ENCODE measurements around the gene SNX15.

The SNX15 gene

DNA sequence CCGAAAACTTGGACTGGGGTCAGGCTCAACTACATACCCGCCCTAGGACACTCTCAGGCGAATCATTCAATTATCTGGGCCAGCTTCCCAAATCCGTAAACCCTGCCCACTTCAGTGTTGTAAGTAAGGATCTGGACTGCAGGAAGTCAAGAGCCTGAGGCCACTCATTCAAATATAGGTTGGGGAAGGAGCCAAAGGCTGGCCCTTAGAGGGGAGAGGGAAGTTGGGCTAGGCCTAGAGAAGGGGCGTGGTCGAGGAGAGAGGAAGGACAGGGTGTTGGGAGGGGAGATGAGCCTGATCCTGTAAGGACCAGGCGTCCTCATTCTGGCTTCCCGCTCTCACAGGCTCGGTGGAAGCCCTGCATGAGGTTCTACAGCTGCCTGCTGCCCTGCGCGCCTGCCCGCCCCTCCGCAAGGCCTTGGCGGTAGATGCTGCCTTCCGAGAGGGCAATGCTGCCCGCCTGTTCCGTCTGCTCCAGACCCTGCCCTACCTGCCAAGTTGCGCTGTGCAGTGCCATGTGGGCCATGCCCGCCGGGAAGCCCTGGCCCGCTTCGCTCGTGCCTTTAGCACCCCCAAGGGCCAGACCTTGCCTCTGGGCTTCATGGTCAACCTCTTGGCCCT is 16.8 kb downstream of the SNX15 start:
- no peak overlapping the region for H3K27ac ChIP-seq (ENCODE audit: low read length)
- H3K4me1 ChIP-seq (ENCODE audit: insufficient read depth, low read length) = no peaks in the 10 kb centered on the region
- H3K9me3 ChIP-seq (ENCODE audit: insufficient read depth, low read depth, low read length) = no peaks in the 10 kb centered on the region
- no peak overlapping the region for H3K4me3 ChIP-seq (ENCODE audit: low read length)
- H3K9ac ChIP-seq (ENCODE audit: low read depth, low read length) = no peak overlapping the region
- peaks cover 4% of the 10 kb centered on the region; the same call in 1 of the 2 replicates for H3K27me3 ChIP-seq (ENCODE audit: insufficient read depth, low read length)
- peaks cover 22% of the 10 kb centered on the region for H3K36me3 ChIP-seq (ENCODE audit: insufficient read depth, low read depth, low read length)

DNA sequence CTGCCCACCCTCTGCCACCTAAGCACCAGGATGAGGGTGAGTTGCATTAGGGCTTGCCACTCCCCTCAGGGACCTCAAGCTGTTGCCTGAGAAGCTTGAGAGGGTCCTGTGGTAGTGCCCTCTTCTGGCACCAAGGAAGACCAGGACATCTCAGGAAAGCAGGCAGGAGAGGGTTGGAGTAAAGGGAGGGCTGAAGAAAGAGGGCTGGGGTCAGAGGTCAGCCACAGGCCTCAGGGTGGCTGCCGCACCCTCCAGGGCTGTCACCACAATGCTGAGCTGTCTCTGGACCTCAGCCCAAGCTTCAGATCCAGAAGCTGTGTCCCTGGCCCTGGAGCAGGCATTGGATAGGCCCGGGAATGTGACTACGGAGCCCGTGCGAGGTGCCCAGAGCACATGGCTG is 17.8 kb downstream of the SNX15 start:
- Histone ChIP-seq H3K4me3 (ENCODE audit: low read length) (no peak overlapping the region), H3K9me3 (ENCODE audit: insufficient read depth, low read depth, low read length) (no peaks in the 10 kb centered on the region), H3K27me3 (ENCODE audit: insufficient read depth, low read length) (peaks cover 4% of the 10 kb centered on the region; the same call in 1 of the 2 replicates), H3K9ac (ENCODE audit: low read depth, low read length) (no peak overlapping the region), H3K4me1 (ENCODE audit: insufficient read depth, low read length) (no peaks in the 10 kb centered on the region), H3K27ac (ENCODE audit: low read length) (no peak overlapping the region), H3K36me3 (ENCODE audit: insufficient read depth, low read depth, low read length) (peaks cover 22% of the 10 kb centered on the region)

DNA sequence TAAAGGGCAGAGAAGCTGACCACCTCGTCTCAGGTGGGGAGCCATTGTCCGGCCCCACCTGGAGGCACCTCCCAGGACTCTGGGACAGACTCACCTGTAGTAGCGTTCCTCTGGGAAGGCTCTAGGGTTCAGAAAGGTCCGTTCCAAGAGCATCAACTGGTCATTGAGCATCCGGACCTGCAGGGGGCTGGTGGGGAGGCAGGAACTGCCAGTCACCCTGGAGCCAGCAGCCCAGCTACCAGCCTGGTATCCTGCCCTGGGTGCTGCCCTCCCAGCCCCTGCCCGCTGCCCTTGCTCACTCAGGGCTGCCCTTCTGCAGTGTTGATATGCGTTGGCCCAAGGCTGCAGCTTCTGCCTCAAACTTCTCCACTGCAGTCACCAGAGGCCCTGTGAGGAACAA is 18.5 kb downstream of the SNX15 start:
- no peaks in the 10 kb centered on the region for H3K9me3 ChIP-seq (ENCODE audit: insufficient read depth, low read depth, low read length)
- no peaks in the 10 kb centered on the region for H3K4me1 ChIP-seq (ENCODE audit: insufficient read depth, low read length)
- no peak overlapping the region for H3K4me3 ChIP-seq (ENCODE audit: low read length)
- H3K27me3 ChIP-seq (ENCODE audit: insufficient read depth, low read length) = peaks cover 4% of the 10 kb centered on the region; the same call in 1 of the 2 replicates
- no peak overlapping the region for H3K9ac ChIP-seq (ENCODE audit: low read depth, low read length)
- H3K36me3 ChIP-seq (ENCODE audit: insufficient read depth, low read depth, low read length) = peaks cover 22% of the 10 kb centered on the region
- no peak overlapping the region for H3K27ac ChIP-seq (ENCODE audit: low read length)

DNA sequence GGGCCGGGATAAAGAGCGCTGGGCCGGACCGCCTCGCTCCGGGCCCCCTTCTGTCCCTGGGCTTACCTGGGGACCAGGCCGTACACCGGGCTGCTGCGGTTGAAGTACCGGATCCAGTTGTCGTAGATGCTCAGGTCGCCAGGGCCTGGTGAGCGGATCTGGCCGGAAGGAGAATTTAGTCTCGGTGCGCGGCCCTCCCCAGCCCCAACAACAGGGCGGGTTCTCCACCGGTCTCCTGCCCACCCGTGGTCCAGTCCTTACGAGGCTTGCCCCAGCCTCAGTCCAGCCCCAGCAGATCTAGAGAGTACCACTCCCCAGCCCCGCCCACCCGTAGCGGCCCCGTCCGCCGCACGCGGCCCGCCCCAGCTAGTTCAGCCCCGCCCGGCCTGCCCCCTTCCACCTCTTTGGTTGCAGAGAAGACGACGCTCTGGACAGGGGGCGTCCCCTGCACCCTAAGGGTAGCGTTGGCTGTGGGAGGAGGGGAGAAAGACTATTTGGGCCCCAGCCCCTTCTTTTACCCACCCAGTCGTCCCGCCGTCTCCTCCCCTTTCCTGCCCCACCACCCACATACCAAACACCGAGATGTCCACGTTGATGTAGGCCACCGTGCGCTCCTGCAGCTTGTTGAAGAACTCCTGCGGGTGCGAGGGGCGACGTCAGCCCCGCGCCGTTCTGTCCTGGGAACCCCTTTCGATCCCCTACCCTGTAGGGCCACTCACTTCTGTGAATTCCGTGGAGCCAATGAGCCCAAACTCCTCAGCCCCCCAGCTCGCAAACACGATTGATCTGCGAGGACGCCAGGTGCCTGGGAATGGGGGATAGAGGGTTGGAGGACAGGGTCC is 20.6 kb downstream of the SNX15 start:
- Histone ChIP-seq H3K27me3 (ENCODE audit: insufficient read depth, low read length) (peaks cover 4% of the 10 kb centered on the region; the same call in 1 of the 2 replicates), H3K4me3 (ENCODE audit: low read length) (peak overlapping the region; percentile 43; the same call in 1 of the 2 replicates), H3K9me3 (ENCODE audit: insufficient read depth, low read depth, low read length) (no peaks in the 10 kb centered on the region), H3K9ac (ENCODE audit: low read depth, low read length) (no peak overlapping the region), H3K27ac (ENCODE audit: low read length) (no peak overlapping the region), H3K36me3 (ENCODE audit: insufficient read depth, low read depth, low read length) (peaks cover 22% of the 10 kb centered on the region), H3K4me1 (ENCODE audit: insufficient read depth, low read length) (no peaks in the 10 kb centered on the region)

DNA sequence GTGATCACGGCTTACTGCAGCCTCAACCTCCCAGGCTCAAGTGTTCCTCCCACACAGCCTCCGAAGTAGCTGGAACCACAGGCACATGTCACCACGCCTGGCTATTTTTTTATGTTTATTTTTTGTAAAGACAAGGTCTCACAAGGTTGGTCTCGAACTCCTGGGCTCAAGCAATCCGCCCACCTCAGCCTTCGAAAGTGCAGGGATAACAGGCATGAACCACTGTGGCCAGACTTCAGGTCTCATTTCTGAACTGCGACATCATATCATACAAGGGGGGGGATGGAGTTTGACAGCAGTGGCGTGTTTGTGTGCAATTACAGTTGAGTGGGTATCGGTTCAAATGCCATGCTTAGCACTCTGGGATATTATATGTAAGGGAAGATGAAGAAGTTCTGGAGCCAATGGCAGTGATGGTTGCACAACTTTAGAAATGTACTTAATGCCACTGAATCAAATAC is 24.2 kb downstream of the SNX15 start:
- no peaks in the 10 kb centered on the region for H3K9me3 ChIP-seq (ENCODE audit: insufficient read depth, low read depth, low read length)
- H3K4me1 ChIP-seq (ENCODE audit: insufficient read depth, low read length) = no peaks in the 10 kb centered on the region
- no peak overlapping the region for H3K27ac ChIP-seq (ENCODE audit: low read length)
- H3K36me3 ChIP-seq (ENCODE audit: insufficient read depth, low read depth, low read length) = no peaks in the 10 kb centered on the region
- H3K4me3 ChIP-seq (ENCODE audit: low read length) = no peak overlapping the region
- peaks cover 4% of the 10 kb centered on the region; the same call in 1 of the 2 replicates for H3K27me3 ChIP-seq (ENCODE audit: insufficient read depth, low read length)
- no peak overlapping the region for H3K9ac ChIP-seq (ENCODE audit: low read depth, low read length)

DNA sequence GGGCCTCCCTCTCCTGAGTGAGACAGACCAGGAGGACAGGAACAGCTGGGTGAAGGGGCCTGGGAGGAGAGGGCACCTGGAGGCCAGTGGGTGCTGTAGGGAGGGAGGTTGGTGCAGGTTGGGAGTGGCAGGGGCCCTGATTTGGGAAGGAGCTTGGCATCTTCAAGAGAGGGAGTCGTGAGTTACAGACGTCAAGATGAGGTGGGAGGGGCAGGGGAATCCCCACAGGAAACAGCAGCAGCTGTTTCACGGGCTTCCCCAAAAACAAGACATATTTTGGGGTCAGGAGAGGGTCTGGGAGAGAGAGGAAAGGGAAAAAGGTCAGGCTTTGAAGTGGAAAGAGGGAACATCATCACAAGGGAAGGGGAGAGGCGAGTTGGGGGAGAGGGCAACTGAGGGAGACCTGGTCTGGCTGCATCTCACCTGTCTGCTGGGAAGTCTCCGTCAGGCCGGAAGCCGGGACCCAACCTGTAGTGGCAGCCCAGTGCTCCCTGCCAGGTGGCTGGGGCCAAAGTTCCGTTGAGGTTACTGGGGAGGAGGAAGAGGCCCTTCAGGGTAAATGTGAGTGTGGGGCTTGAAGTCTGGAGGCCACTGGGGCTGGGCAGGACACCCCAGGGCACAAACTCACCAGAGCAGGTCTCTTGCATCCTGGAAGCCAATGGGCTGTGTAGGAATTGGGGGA is 26.7 kb downstream of the SNX15 start:
- no peaks in the 10 kb centered on the region for H3K9me3 ChIP-seq (ENCODE audit: insufficient read depth, low read depth, low read length)
- no peaks in the 10 kb centered on the region for H3K27me3 ChIP-seq (ENCODE audit: insufficient read depth, low read length)
- no peaks in the 10 kb centered on the region for H3K36me3 ChIP-seq (ENCODE audit: insufficient read depth, low read depth, low read length)
- no peaks in the 10 kb centered on the region for H3K4me1 ChIP-seq (ENCODE audit: insufficient read depth, low read length)
- no peak overlapping the region for H3K27ac ChIP-seq (ENCODE audit: low read length)
- no peak overlapping the region for H3K4me3 ChIP-seq (ENCODE audit: low read length)
- no peak overlapping the region for H3K9ac ChIP-seq (ENCODE audit: low read depth, low read length)

DNA sequence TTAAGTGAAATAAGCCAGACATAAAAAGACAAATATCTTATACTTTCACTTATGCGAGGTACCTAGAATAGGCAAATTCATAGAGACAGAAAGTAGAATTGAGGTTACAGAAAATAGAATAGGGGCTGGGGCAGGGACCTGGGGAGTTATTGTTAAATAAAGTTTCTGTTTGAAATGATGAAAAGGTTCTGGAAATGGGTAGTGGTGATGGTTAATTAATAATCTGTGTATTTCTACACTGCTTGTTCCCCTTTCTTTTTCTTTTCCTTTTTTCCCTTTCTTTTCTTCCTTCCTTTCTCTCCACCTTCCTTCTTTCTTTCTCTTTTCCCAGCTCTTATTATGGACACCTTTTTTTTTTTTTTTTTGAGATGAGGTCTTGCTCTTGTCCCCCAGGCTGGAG is 28.3 kb downstream of the SNX15 start:
- Histone ChIP-seq H3K9me3 (ENCODE audit: insufficient read depth, low read depth, low read length) (no peaks in the 10 kb centered on the region), H3K27ac (ENCODE audit: low read length) (no peak overlapping the region), H3K4me3 (ENCODE audit: low read length) (no peak overlapping the region), H3K36me3 (ENCODE audit: insufficient read depth, low read depth, low read length) (no peaks in the 10 kb centered on the region), H3K4me1 (ENCODE audit: insufficient read depth, low read length) (no peaks in the 10 kb centered on the region), H3K27me3 (ENCODE audit: insufficient read depth, low read length) (no peaks in the 10 kb centered on the region), H3K9ac (ENCODE audit: low read depth, low read length) (no peak overlapping the region)

DNA sequence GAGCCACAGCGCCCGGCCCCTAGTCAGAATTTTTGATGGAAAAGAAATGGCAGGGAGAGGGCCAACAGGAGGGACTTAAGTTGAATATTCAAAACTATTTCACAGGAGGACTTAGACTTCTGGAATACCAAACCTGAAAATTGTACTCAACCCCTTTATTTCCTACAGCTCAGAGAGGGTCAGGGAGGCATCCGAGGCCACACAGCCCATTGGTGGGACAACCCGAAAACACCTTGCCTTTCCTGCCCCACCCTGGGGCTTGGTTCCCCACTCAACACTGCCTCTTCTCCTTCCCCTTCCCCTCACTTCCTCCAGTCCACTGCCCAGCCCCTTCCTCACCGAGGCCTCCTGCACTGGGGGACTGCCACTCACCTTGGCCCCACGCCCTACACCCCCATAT is 29.8 kb downstream of the SNX15 start:
- H3K27ac ChIP-seq (ENCODE audit: low read length) = no peak overlapping the region
- no peaks in the 10 kb centered on the region for H3K27me3 ChIP-seq (ENCODE audit: insufficient read depth, low read length)
- no peaks in the 10 kb centered on the region for H3K36me3 ChIP-seq (ENCODE audit: insufficient read depth, low read depth, low read length)
- H3K4me1 ChIP-seq (ENCODE audit: insufficient read depth, low read length) = no peaks in the 10 kb centered on the region
- no peak overlapping the region for H3K4me3 ChIP-seq (ENCODE audit: low read length)
- no peak overlapping the region for H3K9ac ChIP-seq (ENCODE audit: low read depth, low read length)
- no peaks in the 10 kb centered on the region for H3K9me3 ChIP-seq (ENCODE audit: insufficient read depth, low read depth, low read length)

DNA sequence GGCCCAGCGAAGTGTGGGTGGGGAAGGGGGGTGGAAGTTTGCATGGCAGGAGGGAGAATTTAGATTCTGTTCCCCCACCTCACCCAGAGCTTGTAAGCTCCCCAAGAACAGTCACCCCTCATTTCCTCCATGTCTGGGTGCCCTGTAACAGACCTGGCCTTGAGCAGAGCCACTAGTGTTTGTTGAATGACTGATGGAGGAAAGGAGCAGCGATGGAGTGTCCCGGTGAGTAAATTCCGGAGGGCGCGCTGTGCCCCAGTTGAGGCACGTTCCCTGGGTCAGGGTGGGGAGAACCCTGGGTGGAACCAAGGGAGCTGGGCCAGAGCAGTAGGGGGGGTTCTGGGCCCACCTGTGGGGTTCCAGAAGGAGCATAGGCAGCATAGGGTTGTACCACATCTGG is 30.3 kb downstream of the SNX15 start:
- no peak overlapping the region for H3K9ac ChIP-seq (ENCODE audit: low read depth, low read length)
- H3K9me3 ChIP-seq (ENCODE audit: insufficient read depth, low read depth, low read length) = no peaks in the 10 kb centered on the region
- H3K4me1 ChIP-seq (ENCODE audit: insufficient read depth, low read length) = no peaks in the 10 kb centered on the region
- no peak overlapping the region for H3K4me3 ChIP-seq (ENCODE audit: low read length)
- no peaks in the 10 kb centered on the region for H3K27me3 ChIP-seq (ENCODE audit: insufficient read depth, low read length)
- H3K36me3 ChIP-seq (ENCODE audit: insufficient read depth, low read depth, low read length) = no peaks in the 10 kb centered on the region
- H3K27ac ChIP-seq (ENCODE audit: low read length) = no peak overlapping the region

DNA sequence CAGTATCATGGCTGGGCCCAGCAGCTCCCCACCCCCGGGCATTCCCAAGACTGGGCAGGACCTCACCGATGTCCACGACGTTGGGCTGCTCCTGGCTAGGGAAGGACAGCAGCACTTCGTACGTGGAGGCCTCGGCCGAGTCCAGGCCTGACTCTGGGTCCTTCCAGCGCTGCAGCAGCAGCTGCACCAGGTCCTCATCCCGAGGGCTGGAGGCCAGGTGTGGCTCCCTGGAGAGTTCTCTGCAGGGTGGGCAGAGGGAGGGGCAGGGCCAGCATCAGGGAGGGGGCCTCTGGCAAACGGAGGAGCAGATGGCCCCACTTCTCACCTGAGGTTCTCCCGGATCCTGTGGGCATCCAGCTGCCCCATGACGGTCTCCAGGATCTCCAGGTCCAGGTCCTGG is 30.8 kb downstream of the SNX15 start:
- no peak overlapping the region for H3K4me3 ChIP-seq (ENCODE audit: low read length)
- H3K9me3 ChIP-seq (ENCODE audit: insufficient read depth, low read depth, low read length) = no peaks in the 10 kb centered on the region
- no peak overlapping the region for H3K27ac ChIP-seq (ENCODE audit: low read length)
- no peaks in the 10 kb centered on the region for H3K4me1 ChIP-seq (ENCODE audit: insufficient read depth, low read length)
- no peaks in the 10 kb centered on the region for H3K27me3 ChIP-seq (ENCODE audit: insufficient read depth, low read length)
- no peak overlapping the region for H3K9ac ChIP-seq (ENCODE audit: low read depth, low read length)
- H3K36me3 ChIP-seq (ENCODE audit: insufficient read depth, low read depth, low read length) = no peaks in the 10 kb centered on the region

DNA sequence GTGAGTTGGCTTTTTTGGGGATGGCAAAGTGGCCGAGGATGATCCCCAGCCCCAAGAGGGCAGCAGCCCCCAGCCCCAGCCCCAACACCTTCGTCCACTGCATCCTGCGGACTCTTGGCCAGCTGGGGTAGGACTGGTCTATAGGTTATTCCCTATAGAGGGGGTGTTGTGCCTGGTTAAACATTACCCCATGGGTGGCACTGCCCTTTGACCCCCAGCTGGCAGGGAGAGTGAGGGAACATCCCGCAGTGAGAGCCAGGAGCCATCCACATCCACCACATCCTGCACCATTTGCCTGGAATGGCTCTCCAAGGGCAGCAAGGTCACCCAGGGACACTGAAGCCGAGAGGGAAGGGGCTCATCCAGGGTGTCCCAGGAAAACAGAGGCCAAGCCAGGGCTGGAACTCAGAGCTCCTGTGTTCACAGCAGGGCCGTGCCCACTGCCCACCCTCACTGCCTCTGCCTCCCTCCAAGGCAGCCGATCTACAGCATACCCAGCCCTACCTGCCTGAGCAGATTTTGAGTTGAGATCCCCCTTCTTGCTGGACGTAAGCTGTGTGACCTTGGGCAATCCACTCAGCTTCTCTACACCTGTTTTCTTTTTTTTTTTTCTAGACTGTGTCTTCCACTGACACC is 31.3 kb downstream of the SNX15 start, which contains the start of gene NAALADL1:
NAALADL1 (minus strand) TSS at position 135 of the 636 bp plus-strand sequence; CDS start at position 103, 32 bp downstream.
- no peak within 1 kb of the TSS for H3K27ac ChIP-seq (ENCODE audit: low read length)
- H3K4me1 ChIP-seq (ENCODE audit: insufficient read depth, low read length) = no peaks in the 10 kb centered on the region
- H3K27me3 ChIP-seq (ENCODE audit: insufficient read depth, low read length) = no peaks in the 10 kb centered on the region
- H3K4me3 ChIP-seq (ENCODE audit: low read length) = no peak within 1 kb of the TSS
- H3K36me3 ChIP-seq (ENCODE audit: insufficient read depth, low read depth, low read length) = no peaks in the 10 kb centered on the region
- no peaks in the 10 kb centered on the region for H3K9me3 ChIP-seq (ENCODE audit: insufficient read depth, low read depth, low read length)
- H3K9ac ChIP-seq (ENCODE audit: low read depth, low read length) = no peak within 1 kb of the TSS; the same call in 1 of the 2 replicates
